Tongue (tissue), 2 donors: ENCODE results near the gene FKRP. TPM values are rescaled to one million over a fixed set of nuclear protein-coding genes. Genes with fewer than 3 reads are reported as not detected.

ENCODE experiments used
- DNase-seq: peaks from one replicate; pipeline ENCODE4 v3.0.0-alpha.2; 2015
- total RNA-seq: library from RNA; depleted of rRNA; stranded (reverse); fragments of >200 nt; gene quantifications from one replicate; pipeline ENCODE4 v1.2.3, GENCODE V29; 2014

The FKRP gene
- total RNA-seq, 1 donor from 2014 or later = 22.4 TPM

DNA sequence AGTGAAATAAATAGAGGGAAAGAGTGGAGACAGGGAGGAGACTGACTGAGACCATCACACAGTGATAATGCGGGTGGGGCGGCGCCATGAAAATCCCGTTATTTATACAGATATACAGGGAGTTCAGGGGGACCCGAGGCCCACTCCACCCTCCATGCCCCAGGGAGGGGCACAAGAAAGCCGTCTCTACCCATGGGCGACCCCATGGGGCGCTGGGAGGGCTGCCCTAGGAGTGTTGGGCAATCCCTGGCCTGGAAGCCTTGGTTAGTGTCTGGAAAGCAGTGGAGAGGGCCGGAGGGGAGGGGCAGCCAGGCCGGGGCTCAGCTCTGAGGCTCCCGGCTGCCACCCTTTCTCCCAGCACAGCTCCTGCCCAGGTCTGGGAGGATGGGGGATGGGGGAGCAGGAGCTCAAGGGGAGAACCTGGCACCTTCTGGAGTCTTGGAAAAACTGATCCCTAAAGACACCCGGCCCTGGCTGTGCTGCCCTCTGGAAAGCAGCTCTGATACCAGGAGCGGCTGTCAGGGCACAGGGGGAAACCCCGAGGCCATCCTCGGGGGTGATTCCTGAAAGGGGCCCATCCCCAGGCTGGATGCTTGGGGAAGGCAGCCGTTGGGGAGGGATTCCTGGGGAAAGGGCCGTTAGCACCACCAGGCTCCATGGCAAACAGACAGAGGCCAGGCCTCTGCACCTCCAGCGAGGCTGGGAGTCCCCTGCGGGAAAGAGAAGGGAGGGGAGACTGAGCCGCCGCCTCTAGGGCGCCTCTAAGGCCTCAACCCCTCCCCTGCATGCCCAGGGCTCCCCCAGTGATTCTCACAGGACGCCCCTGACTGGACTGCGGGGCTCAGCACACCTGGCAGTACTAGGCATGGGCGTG is 26.0 kb upstream of the FKRP start:
- no peak for DNase-seq

- DNase-seq = no peak
Observed at GRCh38 chr19:46720503-46721239, 25.2 kb upstream of the FKRP start.

GRCh38 chr19:46721269-46722003 is 24.4 kb upstream of the FKRP start:
- DNase-seq = no peak

DNA sequence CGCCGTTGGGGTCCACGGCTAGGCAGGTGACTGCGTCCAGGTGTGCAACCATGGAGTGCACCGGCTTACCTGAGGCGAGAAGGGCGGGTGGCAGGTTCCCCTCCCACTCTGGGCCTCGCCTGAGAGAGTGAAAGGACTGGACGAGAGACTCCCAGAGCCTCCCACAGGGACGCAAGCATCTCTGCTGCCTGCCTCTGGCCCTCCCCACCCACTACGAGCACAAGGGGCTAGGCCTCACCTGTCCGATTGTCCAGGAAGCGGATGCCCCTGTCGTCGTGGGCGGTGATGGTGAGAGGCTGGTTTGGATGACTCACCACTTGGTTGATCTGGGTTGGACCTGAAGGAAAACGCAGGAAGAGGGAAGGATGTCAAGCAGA is 23.9 kb upstream of the FKRP start:
- no peak for DNase-seq

DNA sequence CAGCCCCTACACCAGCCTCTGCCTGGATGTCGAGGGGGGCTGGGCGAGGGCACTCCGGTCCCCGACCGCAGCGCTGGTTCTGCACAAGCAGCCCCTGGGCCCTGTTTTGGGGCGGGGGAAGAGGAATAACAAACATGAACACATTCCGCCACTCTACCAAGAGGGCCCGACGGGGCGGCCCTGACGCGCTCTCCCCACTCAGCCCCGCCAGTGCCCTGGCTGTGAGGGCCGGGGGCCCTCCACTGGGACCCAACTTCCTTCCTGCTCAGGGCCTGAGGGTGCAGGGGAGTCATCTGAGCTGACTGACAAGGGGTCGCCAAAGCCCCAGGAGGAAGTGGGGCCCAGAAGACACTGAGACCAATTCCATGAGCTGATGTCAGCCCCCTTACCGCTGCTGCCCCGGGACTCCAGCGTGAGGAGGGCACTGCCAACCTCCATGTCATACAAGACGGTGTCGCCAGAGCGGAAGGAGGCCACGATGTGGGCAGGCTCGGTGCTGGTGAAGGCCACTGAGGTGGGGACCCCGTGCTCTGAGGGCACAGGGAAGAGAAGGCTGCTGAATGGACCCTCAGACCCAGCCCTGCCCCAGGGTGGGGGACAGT is 23.3 kb upstream of the FKRP start:
- no peak for DNase-seq

DNA sequence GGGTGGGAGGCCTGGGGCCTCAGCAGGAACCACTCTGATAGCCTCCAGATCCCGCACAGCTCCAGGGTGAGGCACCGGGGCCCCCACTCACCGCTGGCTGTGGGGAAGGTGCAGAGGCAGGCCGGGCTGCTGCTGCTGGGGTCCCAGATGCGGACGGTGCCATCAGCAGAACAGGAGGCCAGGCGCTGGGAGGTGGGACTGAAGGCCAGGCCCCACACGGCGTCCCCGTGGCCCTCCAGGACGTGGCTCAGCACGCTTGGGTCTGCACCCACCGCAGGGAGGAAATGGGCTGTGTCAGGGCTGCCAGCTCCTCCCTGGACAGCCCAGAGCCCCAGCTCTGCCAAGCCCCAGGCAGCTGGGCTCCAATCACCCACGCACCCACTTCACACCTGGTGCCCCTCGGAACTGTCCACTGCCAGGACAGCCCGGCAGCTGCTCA is 22.8 kb upstream of the FKRP start:
- DNase-seq = no peak

DNA sequence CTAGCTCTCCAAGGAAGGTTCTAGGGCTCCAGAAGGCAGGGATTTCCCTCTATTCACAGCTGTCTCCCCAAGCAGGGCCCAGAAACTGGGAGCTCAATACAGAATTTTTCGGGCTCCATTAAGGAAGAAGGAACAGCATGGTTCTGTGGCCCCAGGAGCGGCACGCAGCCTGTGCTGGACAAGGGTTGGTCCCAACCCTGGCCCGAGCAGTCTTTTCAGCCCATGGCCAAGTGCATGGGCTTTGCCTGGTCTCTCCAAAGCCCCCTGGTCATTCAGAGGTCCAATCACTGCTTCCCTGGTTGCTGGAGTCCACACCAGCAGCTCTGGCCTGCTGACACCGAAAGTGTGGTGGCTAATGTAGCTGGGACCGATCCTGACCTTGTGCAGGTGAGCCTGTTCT is 22.4 kb upstream of the FKRP start:
- no peak for DNase-seq

DNA sequence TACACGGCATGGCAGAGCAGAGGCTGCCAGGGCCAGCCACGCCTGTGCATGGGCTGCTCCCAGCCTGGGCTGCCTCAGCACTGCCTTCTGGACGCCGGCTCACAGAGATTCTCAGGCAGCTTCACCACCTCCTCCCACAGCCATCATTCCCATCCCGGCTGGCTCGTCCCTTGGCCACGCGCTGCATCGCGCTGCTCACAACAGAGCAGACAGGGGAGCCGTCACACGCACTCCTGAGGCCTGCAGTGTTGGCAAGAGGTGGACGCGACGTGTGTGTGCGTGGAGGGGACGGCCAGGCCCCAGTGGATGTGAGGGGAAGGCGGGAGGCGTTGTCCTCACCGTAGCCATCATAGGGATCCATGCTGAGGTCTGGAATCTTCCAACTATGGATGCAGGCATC is 21.4 kb upstream of the FKRP start:
- no peak for DNase-seq

GRCh38 chr19:46725036-46725820 is 20.6 kb upstream of the FKRP start:
- DNase-seq = no peak

- no peak for DNase-seq
Observed at GRCh38 chr19:46725859-46726393, 19.9 kb upstream of the FKRP start.

DNA sequence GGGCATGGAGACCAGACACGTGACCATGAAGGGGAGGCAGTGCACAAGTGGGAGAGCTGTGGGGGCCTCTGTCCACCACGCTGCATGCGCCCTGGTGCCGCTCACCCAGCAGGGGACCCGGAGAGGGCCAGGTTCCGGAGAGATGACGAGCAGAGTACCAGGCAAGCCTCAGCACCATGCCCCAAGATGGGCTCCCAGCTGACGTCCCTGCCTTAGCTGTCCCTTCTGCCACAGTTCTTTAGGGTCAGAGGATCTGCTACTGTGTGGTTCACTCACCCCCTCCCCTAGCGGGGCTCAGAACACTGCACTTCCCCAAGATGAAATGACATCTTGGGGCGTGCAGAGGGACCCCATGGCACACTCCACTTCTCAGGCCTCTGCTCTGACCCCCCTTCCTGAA is 19.3 kb upstream of the FKRP start:
- no peak for DNase-seq

DNA sequence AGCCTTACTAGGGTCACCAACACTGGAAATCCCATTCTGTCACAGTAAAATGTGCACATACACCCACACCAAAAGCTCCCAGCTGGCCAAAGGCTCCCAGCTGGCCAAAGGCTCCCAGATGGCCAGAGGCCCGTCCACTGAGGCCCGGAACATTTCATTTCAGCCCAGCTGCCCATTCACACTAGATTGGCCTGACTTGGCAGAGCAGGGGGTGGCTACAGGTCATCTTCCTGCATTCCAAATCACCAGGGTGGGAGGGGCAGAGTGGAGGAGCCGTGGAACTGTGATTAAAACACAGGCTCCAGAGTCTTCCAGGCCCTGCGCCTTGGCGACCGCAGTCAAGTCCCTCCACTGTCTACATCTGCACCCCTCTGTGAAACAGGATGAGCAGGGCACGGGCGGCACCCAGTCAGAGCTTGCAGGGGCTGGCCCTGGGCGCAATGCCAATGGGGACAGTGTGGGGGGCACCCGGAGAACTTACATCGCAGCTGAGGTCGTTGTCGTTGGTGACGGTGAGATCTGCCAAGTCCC is 18.8 kb upstream of the FKRP start:
- no peak for DNase-seq

DNA sequence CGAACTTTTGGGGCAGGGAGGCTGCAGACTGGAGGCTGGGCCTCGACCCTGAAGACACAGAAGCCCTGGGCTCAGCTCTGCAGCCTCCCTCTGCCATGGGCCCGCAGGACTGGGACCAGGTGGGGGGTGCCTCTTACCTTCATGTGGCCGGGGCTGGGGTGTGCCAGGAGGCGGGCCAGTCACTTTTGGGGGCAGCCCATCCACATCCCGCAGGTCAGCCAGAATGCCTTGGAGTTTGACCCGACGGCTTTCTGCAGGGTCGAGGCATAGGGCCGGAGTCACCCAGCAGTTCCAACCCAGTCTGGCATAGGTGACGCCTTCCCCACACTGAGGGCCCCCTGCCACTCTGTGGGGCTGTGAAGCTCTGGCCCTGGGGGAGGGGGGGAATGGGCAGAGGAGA is 18.1 kb upstream of the FKRP start:
- DNase-seq = no peak

GRCh38 chr19:46728208-46728607 is 17.6 kb upstream of the FKRP start:
- DNase-seq = peak; percentile 30

- peak; percentile 75 for DNase-seq
Observed at GRCh38 chr19:46728693-46729339, 17.0 kb upstream of the FKRP start.

DNA sequence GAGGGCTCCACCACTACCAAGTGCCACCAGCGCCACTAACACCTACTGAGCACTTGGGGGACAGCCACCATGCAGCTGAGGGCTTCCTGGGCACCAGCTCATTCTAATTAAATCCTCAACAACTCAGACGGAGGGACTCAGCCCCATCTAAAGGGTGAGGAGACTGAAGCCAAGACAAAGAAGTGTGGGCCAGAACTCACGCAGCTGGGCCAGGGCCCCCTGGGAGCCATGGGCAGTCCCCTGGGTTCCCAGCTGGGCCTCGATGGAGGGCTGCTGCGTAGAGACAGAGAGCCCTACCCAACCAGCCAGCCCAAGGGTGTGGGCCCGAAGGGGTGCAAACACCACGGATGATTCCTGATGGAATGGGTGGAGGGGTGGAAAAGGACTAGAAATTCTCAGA is 16.2 kb upstream of the FKRP start:
- no peak for DNase-seq

DNA sequence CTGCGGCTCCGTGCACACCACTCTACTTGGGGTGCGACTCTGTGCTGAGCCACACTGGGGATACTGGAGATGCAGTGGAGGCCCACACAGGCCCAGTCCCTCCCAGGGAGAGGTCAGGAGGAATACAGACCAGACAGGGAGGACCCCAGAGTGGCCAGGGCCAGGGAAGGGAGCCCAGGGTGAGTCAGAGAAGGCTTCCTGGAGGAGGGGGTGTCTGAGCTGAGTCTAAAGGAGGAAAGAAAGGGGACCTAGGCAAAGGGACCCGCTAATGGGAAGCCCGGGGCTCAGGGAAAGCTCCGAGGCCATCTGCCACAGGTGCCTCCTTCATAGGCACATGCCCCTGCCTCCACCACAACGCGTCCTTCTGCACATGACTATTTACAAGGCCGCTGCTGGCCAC is 15.7 kb upstream of the FKRP start:
- no peak for DNase-seq

- no peak for DNase-seq
Observed at GRCh38 chr19:46730595-46730994, 15.3 kb upstream of the FKRP start.

DNA sequence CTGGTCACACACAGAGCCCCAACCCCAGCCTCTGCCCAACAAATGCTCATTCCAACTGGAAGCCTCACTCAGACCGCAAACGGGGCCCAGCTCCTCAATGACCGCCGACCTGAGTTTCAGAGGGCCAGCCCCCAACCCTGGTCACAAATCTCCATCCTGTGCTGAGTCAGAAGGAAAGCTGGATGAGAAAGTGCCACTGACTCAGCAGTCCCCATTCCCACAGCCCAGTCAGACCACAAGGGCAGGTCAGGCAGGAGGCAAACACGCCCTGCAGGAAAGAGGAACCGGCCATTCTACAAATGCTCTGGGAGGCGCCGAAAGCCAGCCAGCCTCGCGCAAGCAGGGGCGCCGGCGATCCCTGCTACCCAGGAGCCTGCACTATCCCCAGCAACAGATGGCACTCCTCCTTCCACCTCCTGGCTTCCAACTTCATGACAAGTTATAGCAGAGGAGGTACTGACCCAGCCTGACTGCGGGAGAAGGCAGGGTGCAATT is 14.8 kb upstream of the FKRP start:
- DNase-seq = peak; percentile 13

DNA sequence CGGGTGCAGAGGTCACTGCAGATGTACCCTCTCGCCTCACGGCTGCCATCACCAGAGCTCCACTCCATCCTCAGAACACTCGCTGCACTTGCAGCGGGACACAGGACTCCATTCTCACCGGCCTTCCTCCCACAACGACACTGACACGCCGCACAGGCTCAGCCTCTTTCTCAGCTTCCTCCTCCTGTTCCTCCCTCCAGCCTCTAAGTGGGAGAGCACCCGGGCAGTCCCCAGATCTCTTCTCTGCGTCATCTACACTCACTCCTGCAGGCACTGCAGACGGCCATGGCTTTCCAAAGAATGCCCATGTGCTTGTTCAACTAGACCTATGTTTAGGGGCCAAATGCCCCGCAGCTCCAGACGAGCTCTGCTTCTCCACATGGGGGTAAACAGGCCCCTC is 14.3 kb upstream of the FKRP start:
- no peak for DNase-seq
